Neural crest cell (in vitro differentiated cells): ENCODE results near the gene RASGRF2. TPM values are rescaled to one million over a fixed set of nuclear protein-coding genes. Genes with fewer than 3 reads are reported as not detected.
A peak's percentile ranks its signal among the peaks of the same experiment; 100 is the strongest.
"Not testable (repeated sequence)": the region's sequence is repeated elsewhere in the genome, so short reads cannot be mapped to it uniquely, and the experiment has no call there.

Source experiments
- DNase-seq: peaks from one replicate; pipeline ENCODE4 v3.0.0; 2021; ENCODE audit warnings: low read depth, mixed read lengths, low spot score
- H3K27ac Mint-ChIP-seq: one replicate; pipeline ENCODE4 v1.8.0; 2021; ENCODE audit warnings: mild to moderate bottlenecking, mixed read lengths; ENCODE audit not compliant: unreplicated experiment
- H3K27me3 Mint-ChIP-seq: 2 replicates; pipeline ENCODE4 v1.8.0; 2021; ENCODE audit warnings: low read depth, mild to moderate bottlenecking, mixed read lengths
- H3K36me3 Mint-ChIP-seq: 2 replicates; pipeline ENCODE4 v1.8.0; 2021; ENCODE audit warnings: low read depth, mild to moderate bottlenecking, mixed read lengths
- H3K4me1 Mint-ChIP-seq: 2 replicates; pipeline ENCODE4 v1.8.0; 2021; ENCODE audit warnings: mixed read lengths
- H3K4me3 Mint-ChIP-seq: one replicate; pipeline ENCODE4 v1.8.0; 2021; ENCODE audit warnings: mild to moderate bottlenecking, mixed read lengths
- H3K9me3 Mint-ChIP-seq: 2 replicates; pipeline ENCODE4 v1.8.0; 2021; ENCODE audit warnings: mixed read lengths
- total RNA-seq: library from RNA; stranded (reverse); gene quantifications from 2 replicates; pipeline ENCODE4 v1.2.1, GENCODE V29; 2021
- TF ChIP-seq, protein P1 (sequence below): fragments of 200-600 bp; sonication (generic); conservative IDR thresholded peaks from 2 replicates; pipeline ENCODE4 v1.5.0; 2021; ENCODE audit warnings: antibody characterized with exemption, mild to moderate bottlenecking

RASGRF2 gene
- total RNA-seq, 1 donor from 2014 or later = 0.19 TPM

DNA sequence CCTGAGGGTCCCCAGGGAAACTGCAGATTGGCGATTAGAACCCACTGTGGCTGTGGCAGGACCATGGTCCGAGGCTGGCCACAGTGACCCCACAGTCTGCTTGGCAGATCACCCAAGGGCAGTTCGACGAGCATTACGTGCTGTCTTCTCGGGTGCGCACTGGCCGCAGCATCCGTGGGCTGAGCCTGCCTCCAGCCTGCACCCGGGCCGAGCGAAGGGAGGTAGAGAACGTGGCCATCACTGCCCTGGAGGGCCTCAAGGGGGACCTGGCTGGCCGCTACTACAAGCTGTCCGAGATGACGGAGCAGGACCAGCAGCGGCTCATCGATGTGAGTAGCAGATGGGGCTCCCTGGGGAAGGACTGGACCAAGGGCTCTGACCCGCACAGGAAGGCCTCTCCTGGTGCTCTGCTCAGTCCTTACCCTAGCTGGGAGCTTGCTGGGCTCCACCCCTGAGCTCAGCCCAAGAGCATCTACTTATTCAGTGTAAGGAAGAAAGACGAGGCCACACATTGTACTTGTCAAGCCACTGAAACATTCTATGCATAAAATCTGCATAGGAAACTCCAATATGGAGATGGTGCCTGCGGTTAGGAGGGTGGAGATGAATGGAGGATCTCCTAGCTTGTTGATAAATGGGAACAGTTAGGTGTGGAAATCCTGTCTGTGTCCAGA lies 294.9 kb downstream of the RASGRF2 start:
- TF ChIP-seq, protein P1, sequence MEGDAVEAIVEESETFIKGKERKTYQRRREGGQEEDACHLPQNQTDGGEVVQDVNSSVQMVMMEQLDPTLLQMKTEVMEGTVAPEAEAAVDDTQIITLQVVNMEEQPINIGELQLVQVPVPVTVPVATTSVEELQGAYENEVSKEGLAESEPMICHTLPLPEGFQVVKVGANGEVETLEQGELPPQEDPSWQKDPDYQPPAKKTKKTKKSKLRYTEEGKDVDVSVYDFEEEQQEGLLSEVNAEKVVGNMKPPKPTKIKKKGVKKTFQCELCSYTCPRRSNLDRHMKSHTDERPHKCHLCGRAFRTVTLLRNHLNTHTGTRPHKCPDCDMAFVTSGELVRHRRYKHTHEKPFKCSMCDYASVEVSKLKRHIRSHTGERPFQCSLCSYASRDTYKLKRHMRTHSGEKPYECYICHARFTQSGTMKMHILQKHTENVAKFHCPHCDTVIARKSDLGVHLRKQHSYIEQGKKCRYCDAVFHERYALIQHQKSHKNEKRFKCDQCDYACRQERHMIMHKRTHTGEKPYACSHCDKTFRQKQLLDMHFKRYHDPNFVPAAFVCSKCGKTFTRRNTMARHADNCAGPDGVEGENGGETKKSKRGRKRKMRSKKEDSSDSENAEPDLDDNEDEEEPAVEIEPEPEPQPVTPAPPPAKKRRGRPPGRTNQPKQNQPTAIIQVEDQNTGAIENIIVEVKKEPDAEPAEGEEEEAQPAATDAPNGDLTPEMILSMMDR = no peak

DNA sequence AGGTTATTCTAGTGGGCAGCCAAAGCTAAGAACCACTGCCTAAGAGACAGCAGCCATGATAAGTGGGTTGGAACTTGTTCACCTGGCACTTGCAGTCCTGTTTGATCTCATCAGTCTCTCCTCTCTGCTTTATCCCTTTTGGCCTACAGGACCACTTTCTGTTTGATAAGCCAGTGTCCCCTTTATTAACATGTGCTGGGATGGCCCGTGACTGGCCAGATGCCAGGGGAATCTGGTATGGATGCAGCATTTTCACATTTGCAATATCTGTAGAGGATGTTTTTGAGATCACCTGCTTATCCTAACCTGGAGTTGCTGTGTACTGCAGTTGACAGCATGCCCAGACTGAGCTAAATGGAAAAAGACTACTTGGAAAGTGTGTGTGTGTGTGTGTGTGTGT lies 296.6 kb downstream of the RASGRF2 start:
- Mint-ChIP-seq H3K9me3 (peaks cover 8% of the 10 kb centered on the region), H3K4me1 (no peaks in the 10 kb centered on the region), H3K4me3 (no peak overlapping the region), H3K36me3 (peaks cover 21% of the 10 kb centered on the region), H3K27me3 (no peaks in the 10 kb centered on the region), H3K27ac (no peak overlapping the region)
- DNase-seq = no peak
- TF ChIP-seq, protein P1 = no peak

More for the DNA sequence above, 294.9 kb downstream of the RASGRF2 start:
- H3K27me3 Mint-ChIP-seq = no peaks in the 10 kb centered on the region
- peaks cover 6% of the 10 kb centered on the region for H3K9me3 Mint-ChIP-seq
- H3K36me3 Mint-ChIP-seq = peaks cover 20% of the 10 kb centered on the region
- DNase-seq = no peak
- no peak overlapping the region for H3K4me3 Mint-ChIP-seq
- no peak overlapping the region for H3K27ac Mint-ChIP-seq
- H3K4me1 Mint-ChIP-seq = no peaks in the 10 kb centered on the region

DNA sequence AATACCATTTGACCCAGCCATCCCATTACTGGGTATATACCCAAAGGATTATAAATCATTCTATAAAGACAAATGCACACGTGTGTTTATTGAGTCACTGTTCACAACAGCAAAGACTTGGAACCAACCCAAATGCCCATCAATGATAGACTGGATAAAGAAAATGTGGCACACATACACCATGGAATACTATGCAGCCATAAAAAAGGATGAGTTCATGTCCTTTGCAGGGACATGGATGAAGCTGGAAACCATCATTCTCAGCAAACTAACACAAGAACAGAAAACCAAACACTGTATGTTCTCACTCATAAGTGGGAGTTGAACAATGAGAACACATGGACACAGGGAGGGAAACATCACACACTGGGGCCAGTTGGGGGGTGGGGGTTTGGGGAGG lies 302.6 kb downstream of the RASGRF2 start:
- not testable (repeated sequence) for H3K4me3 Mint-ChIP-seq, H3K27me3 Mint-ChIP-seq, H3K27ac Mint-ChIP-seq, H3K4me1 Mint-ChIP-seq, DNase-seq
- H3K9me3 Mint-ChIP-seq = peaks cover 11% of the 10 kb centered on the region
- peaks cover 34% of the 10 kb centered on the region for H3K36me3 Mint-ChIP-seq

DNA sequence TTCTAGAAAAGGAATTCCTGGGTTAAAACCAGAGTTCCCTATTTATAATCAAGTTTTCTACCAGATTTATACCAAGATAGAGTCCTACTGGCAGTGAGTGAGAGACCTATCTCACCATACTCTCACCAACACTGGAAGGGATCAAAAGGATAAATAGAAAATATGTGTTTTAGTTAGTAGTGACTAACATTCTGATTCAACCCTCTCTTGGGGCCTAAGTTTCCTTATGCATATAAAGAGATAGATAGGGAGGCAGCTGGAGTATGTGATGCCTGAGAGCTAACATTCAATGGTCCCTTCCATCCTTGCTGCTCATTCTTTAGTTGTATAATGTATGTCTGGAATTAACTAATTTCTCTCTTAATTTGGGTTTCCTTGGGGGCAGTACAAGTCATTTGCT lies 304.9 kb downstream of the RASGRF2 start:
- no peak for DNase-seq
- Mint-ChIP-seq H3K36me3 (peaks cover 26% of the 10 kb centered on the region), H3K4me1 (no peaks in the 10 kb centered on the region), H3K9me3 (peaks cover 6% of the 10 kb centered on the region), H3K27ac (no peak overlapping the region), H3K27me3 (no peaks in the 10 kb centered on the region), H3K4me3 (no peak overlapping the region)
- TF ChIP-seq, protein P1 = no peak

DNA sequence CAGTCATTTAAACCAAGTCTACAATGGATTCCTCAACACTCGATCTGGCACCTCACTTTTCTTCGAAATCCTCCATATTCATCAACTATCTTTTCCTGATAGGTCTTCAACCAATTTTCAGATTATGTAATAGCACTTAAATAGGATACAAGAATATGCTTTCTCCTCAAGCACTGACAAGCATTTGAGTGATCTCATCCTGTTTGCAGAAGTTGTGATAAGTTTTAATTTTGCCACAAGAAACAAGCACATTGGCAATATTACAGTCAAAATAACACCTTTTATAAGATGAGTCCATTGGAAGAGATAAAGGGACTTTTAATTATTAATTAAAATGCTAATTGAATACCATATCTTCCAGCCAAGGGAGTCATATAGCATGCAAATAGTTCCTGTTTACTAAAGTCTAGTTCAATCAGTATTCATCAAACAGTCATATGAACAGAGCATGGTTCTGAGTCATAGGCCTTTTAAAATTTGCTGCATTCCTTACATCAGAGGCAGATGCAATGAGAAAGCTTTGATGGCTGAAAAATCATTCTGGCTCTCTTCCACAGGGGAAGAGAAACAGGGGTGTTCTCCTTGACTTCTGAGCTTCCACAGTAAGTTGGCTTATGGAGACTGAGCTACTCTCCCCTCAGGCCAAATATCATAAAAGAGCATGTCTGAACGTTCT lies 308.5 kb downstream of the RASGRF2 start:
- DNase-seq = no peak
- peaks cover 14% of the 10 kb centered on the region for H3K9me3 Mint-ChIP-seq
- TF ChIP-seq, protein P1 = no peak
- H3K4me1 Mint-ChIP-seq = peaks cover 10% of the 10 kb centered on the region
- no peak overlapping the region for H3K4me3 Mint-ChIP-seq
- no peak overlapping the region for H3K27ac Mint-ChIP-seq
- H3K36me3 Mint-ChIP-seq = peaks cover 31% of the 10 kb centered on the region
- H3K27me3 Mint-ChIP-seq = no peaks in the 10 kb centered on the region

DNA sequence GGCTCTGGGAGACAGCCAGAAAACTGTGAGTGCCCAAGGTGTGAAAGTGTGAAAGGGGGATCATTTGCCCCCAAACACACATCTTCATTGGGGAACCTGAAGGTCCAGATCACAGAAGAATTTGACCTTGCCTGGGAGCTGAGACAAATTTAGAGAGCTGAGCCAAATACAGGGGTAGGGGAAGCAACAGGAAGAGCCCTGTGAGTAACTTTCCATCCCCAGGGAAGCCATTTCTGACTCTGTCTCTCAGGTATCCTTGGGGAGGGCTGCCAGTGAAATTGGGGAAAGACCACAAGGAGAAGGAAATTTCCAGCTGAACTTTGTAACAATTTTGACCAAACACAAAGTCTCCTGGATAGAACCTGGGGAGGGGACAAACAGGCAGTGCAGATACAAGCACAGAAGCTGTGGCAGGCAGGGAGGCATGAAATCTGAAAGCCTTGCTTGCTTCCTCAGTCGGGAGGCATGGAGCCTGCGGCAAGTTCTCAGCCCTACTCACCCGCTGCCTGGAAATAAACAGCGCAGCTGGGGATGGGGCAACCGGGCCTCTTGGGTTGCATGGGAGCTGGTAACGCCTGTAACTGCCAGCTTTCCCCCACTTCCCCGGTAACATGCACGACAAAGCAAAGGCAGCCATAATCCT lies 309.7 kb downstream of the RASGRF2 start:
- Mint-ChIP-seq H3K4me1 (peaks cover 10% of the 10 kb centered on the region), H3K4me3 (no peak overlapping the region), H3K9me3 (peaks cover 24% of the 10 kb centered on the region), H3K27ac (peak overlapping the region; percentile 75), H3K27me3 (no peaks in the 10 kb centered on the region), H3K36me3 (peaks cover 37% of the 10 kb centered on the region)
- TF ChIP-seq, protein P1 = no peak
- DNase-seq = no peak

DNA sequence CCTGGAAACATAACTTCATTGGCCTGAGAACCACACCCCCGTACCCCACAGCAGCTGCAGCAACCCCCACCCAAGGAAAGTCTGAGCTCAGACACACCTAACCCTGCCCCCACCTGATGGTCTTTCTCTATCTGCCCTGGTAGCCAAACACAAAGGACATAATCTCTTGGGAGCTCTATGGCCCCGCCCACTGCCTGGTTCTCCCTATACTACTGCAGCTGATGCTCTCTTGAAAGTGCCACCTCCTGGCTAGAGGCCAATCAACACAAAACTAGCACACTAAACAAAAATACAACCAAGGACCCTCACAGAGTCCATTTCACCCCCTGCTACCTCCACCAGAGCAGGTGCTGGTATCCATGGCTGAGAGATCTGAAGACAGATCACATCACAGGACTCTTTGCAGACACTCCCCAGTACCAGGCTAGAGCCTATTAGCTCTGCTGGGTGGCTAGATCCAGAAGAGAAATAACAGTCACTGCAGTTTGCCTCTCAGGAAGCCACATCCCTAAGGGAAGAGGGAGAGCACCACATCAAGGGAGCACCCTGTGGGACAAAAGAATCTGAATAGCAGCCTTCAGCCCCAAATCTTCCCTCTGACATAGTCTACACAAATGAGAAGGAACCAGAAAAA lies 310.3 kb downstream of the RASGRF2 start:
- H3K27me3 Mint-ChIP-seq, H3K4me3 Mint-ChIP-seq, DNase-seq: not testable (repeated sequence)
- Mint-ChIP-seq H3K27ac (peak overlapping the region; percentile 75), H3K4me1 (peaks cover 10% of the 10 kb centered on the region), H3K9me3 (peaks cover 30% of the 10 kb centered on the region), H3K36me3 (peaks cover 42% of the 10 kb centered on the region)
